GM23338 (cell line): ENCODE data around the gene SHPK. TPM values are rescaled to one million over a fixed set of nuclear protein-coding genes. Genes with fewer than 3 reads are reported as not detected.

Experiments
- ATAC-seq: fragments of 200-7000 bp; cut with Tn5 transposase; 3 replicates; pipeline ENCODE4 v1.9.1; 2020
- DNase-seq: peaks from one replicate; pipeline ENCODE4 v3.0.0-alpha.2; 2015; ENCODE audit warnings: low spot score
- H2AFZ ChIP-seq: fragments of 200-600 bp; sonication (generic); 2 replicates; pipeline ENCODE4 v1.8.0; 2016; ENCODE audit warnings: antibody characterized with exemption, mild to moderate bottlenecking, moderate library complexity
- H3F3A ChIP-seq: fragments of 200-600 bp; sonication (generic); replicated peaks from 2 replicates; pipeline ENCODE4 v1.8.0; 2017; ENCODE audit warnings: antibody characterized with exemption, mixed run types, low read depth
- H3K27ac ChIP-seq: fragments of 200-600 bp; sonication (generic); 2 replicates; pipeline ENCODE4 v1.6.1; 2016; ENCODE audit warnings: low read depth
- H3K27me3 ChIP-seq: fragments of 200-600 bp; sonication (generic); 2 replicates; pipeline ENCODE4 v1.8.0; 2016; ENCODE audit warnings: mild to moderate bottlenecking, mixed run types, moderate library complexity; ENCODE audit not compliant: insufficient read depth
- H3K36me3 ChIP-seq: fragments of 200-600 bp; sonication (generic); 2 replicates; pipeline ENCODE4 v1.8.0; 2016; ENCODE audit warnings: mild to moderate bottlenecking; ENCODE audit not compliant: insufficient read depth
- H3K4me1 ChIP-seq: fragments of 200-600 bp; sonication (generic); 2 replicates; pipeline ENCODE4 v1.8.0; 2016; ENCODE audit warnings: mild to moderate bottlenecking, moderate library complexity; ENCODE audit not compliant: insufficient read depth
- H3K4me2 ChIP-seq: fragments of 200-600 bp; sonication (generic); 2 replicates; pipeline ENCODE4 v1.7.1; 2017; ENCODE audit warnings: mixed run types
- H3K4me3 ChIP-seq: fragments of 200-600 bp; sonication (generic); 2 replicates; pipeline ENCODE4 v1.6.1; 2016; ENCODE audit warnings: mixed run types
- H3K79me2 ChIP-seq: fragments of 200-600 bp; sonication (generic); replicated peaks from 2 replicates; pipeline ENCODE4 v1.8.0; 2017; ENCODE audit warnings: mild to moderate bottlenecking; ENCODE audit not compliant: insufficient read depth
- H3K9me2 ChIP-seq: fragments of 200-600 bp; sonication (generic); 2 replicates; pipeline ENCODE4 v1.8.0; 2017; ENCODE audit not compliant: insufficient read depth
- H4K20me1 ChIP-seq: fragments of 200-600 bp; sonication (generic); replicated peaks from 2 replicates; pipeline ENCODE4 v1.8.0; 2017; ENCODE audit warnings: mild to moderate bottlenecking; ENCODE audit not compliant: insufficient read depth
- H3K27ac Mint-ChIP-seq: 2 replicates; pipeline ENCODE4 v1.8.0; 2020; ENCODE audit warnings: inconsistent platforms, mild to moderate bottlenecking, moderate library complexity, mixed read lengths
- H3K27me3 Mint-ChIP-seq: 3 replicates; pipeline ENCODE4 v1.8.0; 2022; ENCODE audit warnings: low read depth, mild to moderate bottlenecking, moderate library complexity, mixed read lengths, inconsistent platforms; ENCODE audit not compliant: insufficient read depth, poor library complexity
- H3K36me3 Mint-ChIP-seq: 3 replicates; pipeline ENCODE4 v1.8.0; 2021; ENCODE audit warnings: low read depth, mild to moderate bottlenecking, inconsistent platforms, moderate library complexity, mixed read lengths
- H3K4me1 Mint-ChIP-seq: 3 replicates; pipeline ENCODE4 v1.8.0; 2020; ENCODE audit warnings: mild to moderate bottlenecking, inconsistent platforms, mixed read lengths
- H3K4me3 Mint-ChIP-seq: 3 replicates; pipeline ENCODE4 v1.8.0; 2021; ENCODE audit warnings: moderate library complexity, mild to moderate bottlenecking, inconsistent platforms, mixed read lengths
- H3K9me3 Mint-ChIP-seq: 3 replicates; pipeline ENCODE4 v1.8.0; 2020; ENCODE audit warnings: moderate library complexity, mild to moderate bottlenecking, inconsistent platforms, mixed read lengths
- CREB1 ChIP-seq: fragments of 250-450 bp; sonication (Bioruptor Pico); IDR thresholded peaks from 2 replicates; pipeline ENCODE4 v1.5.0; 2020; ENCODE audit warnings: low read depth, mild to moderate bottlenecking, moderate library complexity
- EZH2phosphoT487 ChIP-seq: fragments of 200-600 bp; sonication (generic); IDR thresholded peaks from one replicate; pipeline ENCODE4 v1.8.1; 2018; ENCODE audit warnings: antibody characterized with exemption; ENCODE audit not compliant: unreplicated experiment
- JUNB ChIP-seq: IDR thresholded peaks from one replicate; pipeline ENCODE4 v1.6.1; 2016; ENCODE audit warnings: antibody characterized with exemption; ENCODE audit not compliant: unreplicated experiment
- POLR2AphosphoS5 ChIP-seq: IDR thresholded peaks from 2 replicates; pipeline ENCODE4 v1.6.1; 2016; ENCODE audit warnings: antibody characterized with exemption, low read depth
- STAT1 ChIP-seq: IDR thresholded peaks from one replicate; pipeline ENCODE4 v1.6.1; 2016; ENCODE audit warnings: antibody characterized with exemption; ENCODE audit not compliant: unreplicated experiment
- ZNF114 ChIP-seq: fragments of 250-450 bp; sonication (Bioruptor Pico); IDR thresholded peaks from 2 replicates; pipeline ENCODE4 v1.5.0; 2020; ENCODE audit warnings: mild to moderate bottlenecking, moderate library complexity
- ZNF331 ChIP-seq: fragments of 250-450 bp; sonication (Bioruptor Pico); IDR thresholded peaks from 2 replicates; pipeline ENCODE4 v1.5.0; 2020; ENCODE audit warnings: low read depth, mild to moderate bottlenecking, moderate library complexity
- polyA plus RNA-seq: library from polyadenylated mRNA; unstranded; fragments of >200 nt; fragmentation: Nextera tagmentation; extraction: Ambion mirVana; gene quantifications from 2 replicates; pipeline ENCODE4 v1.2.1, GENCODE V29; 2016
- total RNA-seq: library from RNA; depleted of rRNA; stranded (reverse); fragments of >200 nt; shearing (Covaris generic); gene quantifications from 2 replicates; pipeline ENCODE4 v1.2.3, GENCODE V29; 2014
- TF ChIP-seq, protein P1 (sequence below): fragments of 250-450 bp; sonication (Bioruptor Pico); IDR thresholded peaks from 2 replicates; pipeline ENCODE4 v1.5.0; 2020; ENCODE audit warnings: mild to moderate bottlenecking, moderate library complexity
- TF ChIP-seq, protein P2 (sequence below), 2 experiments: fragments of 200-600 bp in 1 of 2; sonication (generic) in 1 of 2; conservative IDR thresholded peaks; 2 replicates each; pipeline versions ENCODE4 v1.5.1 to v1.6.1; 2016 to 2017; ENCODE audit warnings: antibody characterized with exemption in 2 of 2, low read depth in 2 of 2, mild to moderate bottlenecking in 2 of 2, moderate library complexity in 1 of 2
- TF ChIP-seq, protein P3 (sequence below): IDR thresholded peaks from one replicate; pipeline ENCODE4 v1.6.1; 2018; ENCODE audit warnings: antibody characterized with exemption; ENCODE audit not compliant: unreplicated experiment
- TF ChIP-seq, protein P4 (sequence below): IDR thresholded peaks from 2 replicates; pipeline ENCODE4 v1.6.1; 2016; ENCODE audit warnings: antibody characterized with exemption

Gene SHPK
- total and polyA plus RNA-seq, 2 experiments from 2014 or later: 11.5 to 34.3 TPM

DNA sequence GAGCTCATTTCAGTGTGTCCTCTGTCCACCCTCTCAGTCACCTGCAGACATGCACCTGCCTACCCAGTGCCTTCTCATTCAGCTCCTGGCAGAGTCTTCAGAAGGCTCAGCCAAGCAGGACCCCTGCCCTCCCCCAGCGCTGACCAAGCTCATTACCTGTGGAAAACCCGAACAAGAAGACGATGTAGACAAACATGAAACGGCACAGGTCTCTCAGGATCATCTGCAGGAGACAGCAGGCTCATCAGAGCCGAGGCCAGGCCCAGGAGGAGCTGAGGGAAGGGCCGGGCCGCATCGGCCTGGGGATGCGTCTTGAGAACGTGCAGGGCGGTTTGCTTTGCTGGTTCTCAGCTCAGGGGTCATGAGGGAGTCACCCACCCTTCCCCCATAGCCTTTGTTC, 59.1 kb downstream of the SHPK start:
- no peaks in the 10 kb centered on the region for H3K9me3 Mint-ChIP-seq

DNA sequence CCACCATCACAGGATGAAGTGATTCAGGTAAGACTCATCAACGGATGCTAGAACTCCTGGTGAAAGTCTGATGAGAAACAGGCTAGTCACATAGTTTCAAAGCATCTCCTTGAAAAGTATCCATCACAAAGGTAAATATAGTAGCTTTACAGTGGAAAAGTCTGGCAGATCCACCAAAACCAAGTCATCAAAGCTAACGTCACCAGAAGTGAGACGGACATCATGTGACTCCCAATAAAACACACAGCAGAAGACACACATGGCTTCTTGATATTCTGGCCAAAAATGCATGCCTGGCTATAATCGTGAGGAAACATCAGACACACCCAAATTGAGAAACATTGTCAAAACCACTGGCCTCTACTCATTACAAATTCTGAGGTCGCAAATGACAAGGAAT, 60.5 kb downstream of the SHPK start:
- no peak overlapping the region for H3K4me3 Mint-ChIP-seq
- no peak overlapping the region for H2AFZ ChIP-seq
- no peaks in the 10 kb centered on the region for H3K4me1 Mint-ChIP-seq
- no peaks in the 10 kb centered on the region for H3F3A ChIP-seq
- H3K9me3 Mint-ChIP-seq: no peaks in the 10 kb centered on the region
- H3K4me3 ChIP-seq: no peak overlapping the region
- H3K9me2 ChIP-seq: no peaks in the 10 kb centered on the region
- no peak overlapping the region for H3K27ac Mint-ChIP-seq
- H3K27ac ChIP-seq: no peak overlapping the region
- no peaks in the 10 kb centered on the region for H3K4me1 ChIP-seq
- H4K20me1 ChIP-seq: no peaks in the 10 kb centered on the region
- H3K27me3 ChIP-seq: no peaks in the 10 kb centered on the region
- peaks cover 28% of the 10 kb centered on the region for H3K36me3 Mint-ChIP-seq
- no peaks in the 10 kb centered on the region for H3K36me3 ChIP-seq
- no peaks in the 10 kb centered on the region for H3K79me2 ChIP-seq
- DNase-seq (no peak), ATAC-seq (no peak)
- no peak overlapping the region for H3K4me2 ChIP-seq
- H3K27me3 Mint-ChIP-seq: peaks cover 7% of the 10 kb centered on the region
- no peak for TF ChIP-seq ZNF331 (CRISPR knock-in tag)
- TF ChIP-seq, protein P1, sequence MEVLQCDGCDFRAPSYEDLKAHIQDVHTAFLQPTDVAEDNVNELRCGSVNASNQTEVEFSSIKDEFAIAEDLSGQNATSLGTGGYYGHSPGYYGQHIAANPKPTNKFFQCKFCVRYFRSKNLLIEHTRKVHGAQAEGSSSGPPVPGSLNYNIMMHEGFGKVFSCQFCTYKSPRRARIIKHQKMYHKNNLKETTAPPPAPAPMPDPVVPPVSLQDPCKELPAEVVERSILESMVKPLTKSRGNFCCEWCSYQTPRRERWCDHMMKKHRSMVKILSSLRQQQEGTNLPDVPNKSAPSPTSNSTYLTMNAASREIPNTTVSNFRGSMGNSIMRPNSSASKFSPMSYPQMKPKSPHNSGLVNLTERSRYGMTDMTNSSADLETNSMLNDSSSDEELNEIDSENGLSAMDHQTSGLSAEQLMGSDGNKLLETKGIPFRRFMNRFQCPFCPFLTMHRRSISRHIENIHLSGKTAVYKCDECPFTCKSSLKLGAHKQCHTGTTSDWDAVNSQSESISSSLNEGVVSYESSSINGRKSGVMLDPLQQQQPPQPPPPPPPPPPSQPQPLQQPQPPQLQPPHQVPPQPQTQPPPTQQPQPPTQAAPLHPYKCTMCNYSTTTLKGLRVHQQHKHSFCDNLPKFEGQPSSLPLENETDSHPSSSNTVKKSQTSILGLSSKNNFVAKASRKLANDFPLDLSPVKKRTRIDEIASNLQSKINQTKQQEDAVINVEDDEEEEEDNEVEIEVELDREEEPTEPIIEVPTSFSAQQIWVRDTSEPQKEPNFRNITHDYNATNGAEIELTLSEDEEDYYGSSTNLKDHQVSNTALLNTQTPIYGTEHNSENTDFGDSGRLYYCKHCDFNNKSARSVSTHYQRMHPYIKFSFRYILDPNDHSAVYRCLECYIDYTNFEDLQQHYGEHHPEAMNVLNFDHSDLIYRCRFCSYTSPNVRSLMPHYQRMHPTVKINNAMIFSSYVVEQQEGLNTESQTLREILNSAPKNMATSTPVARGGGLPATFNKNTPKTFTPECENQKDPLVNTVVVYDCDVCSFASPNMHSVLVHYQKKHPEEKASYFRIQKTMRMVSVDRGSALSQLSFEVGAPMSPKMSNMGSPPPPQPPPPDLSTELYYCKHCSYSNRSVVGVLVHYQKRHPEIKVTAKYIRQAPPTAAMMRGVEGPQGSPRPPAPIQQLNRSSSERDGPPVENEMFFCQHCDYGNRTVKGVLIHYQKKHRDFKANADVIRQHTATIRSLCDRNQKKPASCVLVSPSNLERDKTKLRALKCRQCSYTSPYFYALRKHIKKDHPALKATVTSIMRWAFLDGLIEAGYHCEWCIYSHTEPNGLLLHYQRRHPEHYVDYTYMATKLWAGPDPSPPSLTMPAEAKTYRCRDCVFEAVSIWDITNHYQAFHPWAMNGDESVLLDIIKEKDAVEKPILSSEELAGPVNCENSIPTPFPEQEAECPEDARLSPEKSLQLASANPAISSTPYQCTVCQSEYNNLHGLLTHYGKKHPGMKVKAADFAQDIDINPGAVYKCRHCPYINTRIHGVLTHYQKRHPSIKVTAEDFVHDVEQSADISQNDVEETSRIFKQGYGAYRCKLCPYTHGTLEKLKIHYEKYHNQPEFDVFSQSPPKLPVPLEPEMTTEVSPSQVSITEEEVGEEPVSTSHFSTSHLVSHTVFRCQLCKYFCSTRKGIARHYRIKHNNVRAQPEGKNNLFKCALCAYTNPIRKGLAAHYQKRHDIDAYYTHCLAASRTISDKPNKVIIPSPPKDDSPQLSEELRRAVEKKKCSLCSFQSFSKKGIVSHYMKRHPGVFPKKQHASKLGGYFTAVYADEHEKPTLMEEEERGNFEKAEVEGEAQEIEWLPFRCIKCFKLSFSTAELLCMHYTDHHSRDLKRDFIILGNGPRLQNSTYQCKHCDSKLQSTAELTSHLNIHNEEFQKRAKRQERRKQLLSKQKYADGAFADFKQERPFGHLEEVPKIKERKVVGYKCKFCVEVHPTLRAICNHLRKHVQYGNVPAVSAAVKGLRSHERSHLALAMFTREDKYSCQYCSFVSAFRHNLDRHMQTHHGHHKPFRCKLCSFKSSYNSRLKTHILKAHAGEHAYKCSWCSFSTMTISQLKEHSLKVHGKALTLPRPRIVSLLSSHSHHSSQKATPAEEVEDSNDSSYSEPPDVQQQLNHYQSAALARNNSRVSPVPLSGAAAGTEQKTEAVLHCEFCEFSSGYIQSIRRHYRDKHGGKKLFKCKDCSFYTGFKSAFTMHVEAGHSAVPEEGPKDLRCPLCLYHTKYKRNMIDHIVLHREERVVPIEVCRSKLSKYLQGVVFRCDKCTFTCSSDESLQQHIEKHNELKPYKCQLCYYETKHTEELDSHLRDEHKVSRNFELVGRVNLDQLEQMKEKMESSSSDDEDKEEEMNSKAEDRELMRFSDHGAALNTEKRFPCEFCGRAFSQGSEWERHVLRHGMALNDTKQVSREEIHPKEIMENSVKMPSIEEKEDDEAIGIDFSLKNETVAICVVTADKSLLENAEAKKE (CRISPR knock-in tag): no peak
- TF ChIP-seq ZNF114 (CRISPR knock-in tag): no peak
- TF ChIP-seq JUNB: no peak
- TF ChIP-seq, protein P2, sequence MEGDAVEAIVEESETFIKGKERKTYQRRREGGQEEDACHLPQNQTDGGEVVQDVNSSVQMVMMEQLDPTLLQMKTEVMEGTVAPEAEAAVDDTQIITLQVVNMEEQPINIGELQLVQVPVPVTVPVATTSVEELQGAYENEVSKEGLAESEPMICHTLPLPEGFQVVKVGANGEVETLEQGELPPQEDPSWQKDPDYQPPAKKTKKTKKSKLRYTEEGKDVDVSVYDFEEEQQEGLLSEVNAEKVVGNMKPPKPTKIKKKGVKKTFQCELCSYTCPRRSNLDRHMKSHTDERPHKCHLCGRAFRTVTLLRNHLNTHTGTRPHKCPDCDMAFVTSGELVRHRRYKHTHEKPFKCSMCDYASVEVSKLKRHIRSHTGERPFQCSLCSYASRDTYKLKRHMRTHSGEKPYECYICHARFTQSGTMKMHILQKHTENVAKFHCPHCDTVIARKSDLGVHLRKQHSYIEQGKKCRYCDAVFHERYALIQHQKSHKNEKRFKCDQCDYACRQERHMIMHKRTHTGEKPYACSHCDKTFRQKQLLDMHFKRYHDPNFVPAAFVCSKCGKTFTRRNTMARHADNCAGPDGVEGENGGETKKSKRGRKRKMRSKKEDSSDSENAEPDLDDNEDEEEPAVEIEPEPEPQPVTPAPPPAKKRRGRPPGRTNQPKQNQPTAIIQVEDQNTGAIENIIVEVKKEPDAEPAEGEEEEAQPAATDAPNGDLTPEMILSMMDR (conservative IDR thresholded peaks at IDR 0.05; ENCODE audit: low read depth in 2 of 2): no peak
- TF ChIP-seq, protein P3, sequence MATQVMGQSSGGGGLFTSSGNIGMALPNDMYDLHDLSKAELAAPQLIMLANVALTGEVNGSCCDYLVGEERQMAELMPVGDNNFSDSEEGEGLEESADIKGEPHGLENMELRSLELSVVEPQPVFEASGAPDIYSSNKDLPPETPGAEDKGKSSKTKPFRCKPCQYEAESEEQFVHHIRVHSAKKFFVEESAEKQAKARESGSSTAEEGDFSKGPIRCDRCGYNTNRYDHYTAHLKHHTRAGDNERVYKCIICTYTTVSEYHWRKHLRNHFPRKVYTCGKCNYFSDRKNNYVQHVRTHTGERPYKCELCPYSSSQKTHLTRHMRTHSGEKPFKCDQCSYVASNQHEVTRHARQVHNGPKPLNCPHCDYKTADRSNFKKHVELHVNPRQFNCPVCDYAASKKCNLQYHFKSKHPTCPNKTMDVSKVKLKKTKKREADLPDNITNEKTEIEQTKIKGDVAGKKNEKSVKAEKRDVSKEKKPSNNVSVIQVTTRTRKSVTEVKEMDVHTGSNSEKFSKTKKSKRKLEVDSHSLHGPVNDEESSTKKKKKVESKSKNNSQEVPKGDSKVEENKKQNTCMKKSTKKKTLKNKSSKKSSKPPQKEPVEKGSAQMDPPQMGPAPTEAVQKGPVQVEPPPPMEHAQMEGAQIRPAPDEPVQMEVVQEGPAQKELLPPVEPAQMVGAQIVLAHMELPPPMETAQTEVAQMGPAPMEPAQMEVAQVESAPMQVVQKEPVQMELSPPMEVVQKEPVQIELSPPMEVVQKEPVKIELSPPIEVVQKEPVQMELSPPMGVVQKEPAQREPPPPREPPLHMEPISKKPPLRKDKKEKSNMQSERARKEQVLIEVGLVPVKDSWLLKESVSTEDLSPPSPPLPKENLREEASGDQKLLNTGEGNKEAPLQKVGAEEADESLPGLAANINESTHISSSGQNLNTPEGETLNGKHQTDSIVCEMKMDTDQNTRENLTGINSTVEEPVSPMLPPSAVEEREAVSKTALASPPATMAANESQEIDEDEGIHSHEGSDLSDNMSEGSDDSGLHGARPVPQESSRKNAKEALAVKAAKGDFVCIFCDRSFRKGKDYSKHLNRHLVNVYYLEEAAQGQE: no peak
- TF ChIP-seq CREB1 (CRISPR knock-in tag): no peak
- TF ChIP-seq, protein P4, sequence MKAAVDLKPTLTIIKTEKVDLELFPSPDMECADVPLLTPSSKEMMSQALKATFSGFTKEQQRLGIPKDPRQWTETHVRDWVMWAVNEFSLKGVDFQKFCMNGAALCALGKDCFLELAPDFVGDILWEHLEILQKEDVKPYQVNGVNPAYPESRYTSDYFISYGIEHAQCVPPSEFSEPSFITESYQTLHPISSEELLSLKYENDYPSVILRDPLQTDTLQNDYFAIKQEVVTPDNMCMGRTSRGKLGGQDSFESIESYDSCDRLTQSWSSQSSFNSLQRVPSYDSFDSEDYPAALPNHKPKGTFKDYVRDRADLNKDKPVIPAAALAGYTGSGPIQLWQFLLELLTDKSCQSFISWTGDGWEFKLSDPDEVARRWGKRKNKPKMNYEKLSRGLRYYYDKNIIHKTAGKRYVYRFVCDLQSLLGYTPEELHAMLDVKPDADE: no peak

More for the DNA sequence above, 59.1 kb downstream of the SHPK start:
- H3K27ac ChIP-seq: no peak overlapping the region
- Mint-ChIP-seq H3K27ac (no peak overlapping the region), H3K4me1 (no peaks in the 10 kb centered on the region), H3K4me3 (no peak overlapping the region), H3K36me3 (peaks cover 26% of the 10 kb centered on the region), H3K27me3 (peaks cover 5% of the 10 kb centered on the region)
- H3K79me2 ChIP-seq: no peaks in the 10 kb centered on the region
- TF ChIP-seq CREB1 (CRISPR knock-in tag) (no peak), ZNF331 (CRISPR knock-in tag) (no peak), STAT1 (no peak), POLR2AphosphoS5 (no peak), ZNF114 (CRISPR knock-in tag) (no peak), EZH2phosphoT487 (no peak)
- H3K36me3 ChIP-seq: no peaks in the 10 kb centered on the region
- H3K4me2 ChIP-seq: no peak overlapping the region
- H3K4me1 ChIP-seq: no peaks in the 10 kb centered on the region
- ATAC-seq (no peak), DNase-seq (no peak)
- no peak overlapping the region for H2AFZ ChIP-seq
- no peaks in the 10 kb centered on the region for H3K27me3 ChIP-seq
- no peak overlapping the region for H3K4me3 ChIP-seq
- H3F3A ChIP-seq: no peaks in the 10 kb centered on the region
- H4K20me1 ChIP-seq: no peaks in the 10 kb centered on the region
- H3K9me2 ChIP-seq: no peaks in the 10 kb centered on the region
